ENCODE data around the gene CSRP1. TPM values are rescaled to one million over a fixed set of nuclear protein-coding genes. Genes with fewer than 3 reads are reported as not detected.

The CSRP1 gene
- total and polyA plus RNA-seq, 2 donors (not counting 1 experiment from before 2014, with no cell fraction given), result 23.8 to 36.7 TPM

DNA sequence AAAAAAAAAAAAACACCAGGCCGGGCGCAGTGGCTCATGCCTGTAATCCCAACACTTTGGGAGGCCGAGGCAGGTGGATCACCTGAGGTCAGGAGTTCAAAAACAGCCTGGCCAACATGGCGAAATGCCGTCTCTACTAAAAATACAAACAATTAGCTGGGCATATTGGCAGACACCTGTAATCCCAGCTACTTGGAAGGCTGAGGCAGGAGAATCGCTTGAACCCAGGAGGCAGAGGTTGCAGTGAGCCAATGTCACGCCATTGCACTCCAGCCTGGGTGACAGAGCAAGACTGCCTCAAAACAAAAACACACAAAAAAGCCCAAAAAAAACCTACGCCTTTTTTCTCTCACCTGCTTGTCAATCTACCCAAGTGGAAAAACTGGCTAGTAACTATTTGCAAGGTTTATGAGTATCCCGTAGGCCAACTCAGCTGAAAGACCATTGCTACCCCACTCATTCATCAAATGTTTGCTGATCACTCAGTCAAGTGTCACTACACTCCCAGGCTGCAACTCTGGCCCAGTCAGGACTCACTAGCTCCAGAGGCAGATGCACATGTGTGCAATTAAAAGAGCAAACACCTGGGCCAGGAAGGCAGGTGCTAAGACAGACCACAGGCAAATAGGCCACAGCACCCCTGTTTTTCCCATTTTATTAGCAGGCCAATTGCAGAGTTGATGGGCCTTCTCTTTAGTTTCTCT lies 2.0 kb downstream of the CSRP1 start:
- H3K79me2 ChIP-seq (ENCODE audit: control insufficient read depth, insufficient read depth, low read length), result peaks cover 34% of the 10 kb centered on the region
- no peak overlapping the region for H3K4me3 ChIP-seq (ENCODE audit: control extremely low read depth in 1 of 5, extremely low read depth in 1 of 5, insufficient read depth in 1 of 5, low read depth in 2 of 5, low read length in 4 of 5)
- 93% methylated on average over 6 of the region's 9 CpGs for WGBS (ENCODE audit: insufficient coverage)
- Mint-ChIP-seq H3K4me3 (peak overlapping the region; percentile 94), H3K9me3 (ENCODE audit: insufficient read depth) (no peaks in the 10 kb centered on the region), H3K4me1 (peaks cover 30% of the 10 kb centered on the region), H3K27ac (peak overlapping the region; percentile 10), H3K27me3 (no peaks in the 10 kb centered on the region)
- intact Hi-C loops (cut with micrococcal nuclease), result loop anchor here (5.0 kb wide), 1 partner anchor 657 kb away; the partner anchor contains the start of gene PTPN7
- no peak for ATAC-seq (ENCODE audit: low read depth)
- no peak overlapping the region for H3K27ac ChIP-seq (ENCODE audit: low read length in 2 of 2)
- CTCF ChIA-PET, result interaction anchor here (1.0 to 4.7 kb wide), 5 partner anchors 8 to 27 kb away, joined by 3 to 59 read pairs (median 3); no protein-coding TSS in a partner anchor
- H2AFZ ChIP-seq (ENCODE audit: insufficient read depth, low read depth, low read length, poor library complexity, severe bottlenecking), result no peak overlapping the region
- H3K27me3 ChIP-seq (replicated peaks in 1 of 4; ENCODE audit: control extremely low read depth in 1 of 4, control insufficient read depth in 3 of 4, insufficient read depth in 4 of 4, low read length in 3 of 4), result no peaks in the 10 kb centered on the region
- POLR2A ChIA-PET, result no interaction called here
- H3K4me2 ChIP-seq (replicated peaks; ENCODE audit: low read depth, low read length, poor library complexity, severe bottlenecking), result no peak overlapping the region
- peaks cover 20 to 25% of the 10 kb centered on the region in 2 donors for H3K4me1 ChIP-seq (ENCODE audit: control insufficient read depth in 2 of 2, insufficient read depth in 2 of 2, low read length in 2 of 2)
- no peaks in the 10 kb centered on the region for H3K9me3 ChIP-seq (ENCODE audit: control extremely low read depth in 1 of 3, control insufficient read depth in 2 of 3, insufficient read depth in 1 of 3, low read length in 2 of 3)
- no peaks in the 10 kb centered on the region for H4K20me1 ChIP-seq (ENCODE audit: control insufficient read depth, insufficient read depth, low read length, poor library complexity, severe bottlenecking)
- no peak overlapping the region for H3K9ac ChIP-seq (ENCODE audit: low read length)
- TF ChIP-seq CTCF (IDR thresholded peaks at IDR 0.05) (no peak), EZH2 (IDR thresholded peaks at IDR 0.05; ENCODE audit: borderline replicate concordance, insufficient read depth, low read depth, low read length, poor library complexity, severe bottlenecking) (no peak)
- no peak for DNase-seq
- H3K36me3 ChIP-seq (replicated peaks in 1 of 2; ENCODE audit: control extremely low read depth in 1 of 2, control insufficient read depth in 1 of 2, extremely low read depth in 1 of 2, insufficient read depth in 2 of 2, low read length in 1 of 2), result no peaks in the 10 kb centered on the region

DNA sequence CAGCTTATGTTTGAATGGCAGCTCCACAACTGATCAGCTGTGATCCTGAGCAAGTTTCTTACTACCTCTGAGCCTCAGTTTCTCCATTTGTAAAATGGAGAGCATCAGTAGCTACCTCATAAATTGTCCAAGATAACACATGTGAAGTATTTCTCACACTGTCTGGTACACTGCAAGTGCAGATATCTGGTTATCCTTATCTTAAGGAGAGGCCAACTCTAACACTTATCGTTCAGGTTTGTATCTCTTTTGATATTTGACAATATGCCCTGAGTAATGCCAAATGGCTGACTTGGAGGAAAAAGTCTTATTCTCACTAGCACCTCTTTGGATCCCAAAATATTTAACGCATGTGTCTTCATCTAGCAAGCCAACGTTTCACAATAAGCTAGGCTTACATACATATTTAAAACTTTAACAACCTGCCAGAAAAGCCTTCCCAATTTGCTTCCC lies 2.7 kb downstream of the CSRP1 start:
- Mint-ChIP-seq H3K27me3 (no peaks in the 10 kb centered on the region), H3K9me3 (ENCODE audit: insufficient read depth) (no peaks in the 10 kb centered on the region), H3K27ac (no peak overlapping the region), H3K4me1 (peaks cover 28% of the 10 kb centered on the region), H3K4me3 (no peak overlapping the region)
- Histone ChIP-seq H2AFZ (ENCODE audit: insufficient read depth, low read depth, low read length, poor library complexity, severe bottlenecking) (no peak overlapping the region), H3K4me1 (ENCODE audit: control insufficient read depth in 2 of 2, insufficient read depth in 2 of 2, low read length in 2 of 2) (peaks cover 20 to 25% of the 10 kb centered on the region in 2 donors), H3K79me2 (ENCODE audit: control insufficient read depth, insufficient read depth, low read length) (peaks cover 34% of the 10 kb centered on the region), H3K9ac (ENCODE audit: low read length) (no peak overlapping the region), H3K9me3 (ENCODE audit: control extremely low read depth in 1 of 3, control insufficient read depth in 2 of 3, insufficient read depth in 1 of 3, low read length in 2 of 3) (no peaks in the 10 kb centered on the region), H3K4me3 (ENCODE audit: control extremely low read depth in 1 of 5, extremely low read depth in 1 of 5, insufficient read depth in 1 of 5, low read depth in 2 of 5, low read length in 4 of 5) (no peak overlapping the region), H3K4me2 (replicated peaks; ENCODE audit: low read depth, low read length, poor library complexity, severe bottlenecking) (no peak overlapping the region), H4K20me1 (ENCODE audit: control insufficient read depth, insufficient read depth, low read length, poor library complexity, severe bottlenecking) (no peaks in the 10 kb centered on the region), H3K27me3 (replicated peaks in 1 of 4; ENCODE audit: control extremely low read depth in 1 of 4, control insufficient read depth in 3 of 4, insufficient read depth in 4 of 4, low read length in 3 of 4) (no peaks in the 10 kb centered on the region), H3K27ac (ENCODE audit: low read length in 2 of 2) (no peak overlapping the region), H3K36me3 (replicated peaks in 1 of 2; ENCODE audit: control extremely low read depth in 1 of 2, control insufficient read depth in 1 of 2, extremely low read depth in 1 of 2, insufficient read depth in 2 of 2, low read length in 1 of 2) (no peaks in the 10 kb centered on the region)
- intact Hi-C loops (cut with micrococcal nuclease), result no loop called here
- POLR2A ChIA-PET, result no interaction called here
- ATAC-seq (ENCODE audit: low read depth) (no peak), DNase-seq (no peak)
- CTCF ChIA-PET, result interaction anchor here (2.0 to 5.3 kb wide), 3 partner anchors 9 to 23 kb away, joined by 12 to 59 read pairs (median 33); no protein-coding TSS in a partner anchor
- TF ChIP-seq CTCF (IDR thresholded peaks at IDR 0.05), result no peak
- no peak for TF ChIP-seq EZH2 (IDR thresholded peaks at IDR 0.05; ENCODE audit: borderline replicate concordance, insufficient read depth, low read depth, low read length, poor library complexity, severe bottlenecking)
- 90% methylated on average over 2 of the region's 3 CpGs for WGBS (ENCODE audit: insufficient coverage)
